ENCODE results near the gene PTPN13. TPM values are rescaled to one million over a fixed set of nuclear protein-coding genes. Genes with fewer than 3 reads are reported as not detected.

PTPN13 gene
- total RNA-seq, 1 experiment from 2014 or later, result 107 TPM

DNA sequence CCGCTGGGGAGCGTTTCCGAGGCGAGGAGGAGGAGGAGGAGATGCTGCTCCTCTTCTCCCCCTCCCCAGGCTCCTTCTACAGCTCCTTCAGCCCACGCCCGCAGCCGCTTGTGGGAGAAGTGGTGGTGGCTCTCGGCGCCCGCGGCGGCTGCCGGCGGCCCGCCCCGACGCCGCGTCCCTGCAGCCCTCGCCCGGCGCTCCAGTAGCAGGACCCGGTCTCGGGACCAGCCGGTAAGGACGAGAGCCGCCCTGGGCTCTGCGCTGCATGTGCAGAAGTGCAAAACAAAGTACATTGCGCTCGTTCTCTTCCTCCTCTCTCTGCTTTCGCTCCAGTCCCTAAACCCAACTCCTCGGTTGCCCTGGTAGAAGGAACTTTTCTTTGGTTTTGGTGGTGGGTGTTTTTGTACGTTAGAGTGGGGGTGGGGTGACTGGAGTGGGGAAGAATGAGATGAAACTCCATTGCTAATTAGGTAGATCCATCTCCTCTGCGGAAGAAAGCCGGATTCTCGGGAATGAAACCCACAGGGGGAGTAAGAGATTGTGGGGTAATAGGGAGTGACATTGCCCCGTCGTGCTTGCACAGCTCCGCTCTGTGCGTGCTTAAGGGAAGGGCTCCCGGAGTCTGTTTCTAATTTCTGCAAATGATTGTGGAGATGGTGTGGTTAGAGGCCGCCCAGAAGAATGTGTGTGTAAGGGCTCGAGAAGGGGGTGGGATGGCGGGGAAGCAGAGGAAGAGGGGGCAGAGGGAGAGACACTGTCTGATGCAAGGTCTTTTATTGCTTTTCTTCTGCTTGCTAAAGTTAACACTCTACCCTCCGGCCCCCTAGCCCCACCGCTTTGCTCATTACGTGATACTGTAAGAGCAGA, 677 bp downstream of the PTPN13 start:
- H3K27ac ChIP-seq (ENCODE audit: low read depth, low read length, poor library complexity, severe bottlenecking), result peak overlapping the region; percentile 89
- intact Hi-C loops (cut with micrococcal nuclease; ENCODE audit: unreplicated experiment), result loop anchor here (2.0 to 5.0 kb wide), 3 partner anchors 42 to 298 kb away; partner anchors contain the start of gene C4orf36
- POLR2A ChIA-PET (ENCODE audit: low non-redundant PET), result interaction anchor here (0.5 kb wide), 1 partner anchor 377 kb away, joined by 11 read pairs; no protein-coding TSS in a partner anchor

DNA sequence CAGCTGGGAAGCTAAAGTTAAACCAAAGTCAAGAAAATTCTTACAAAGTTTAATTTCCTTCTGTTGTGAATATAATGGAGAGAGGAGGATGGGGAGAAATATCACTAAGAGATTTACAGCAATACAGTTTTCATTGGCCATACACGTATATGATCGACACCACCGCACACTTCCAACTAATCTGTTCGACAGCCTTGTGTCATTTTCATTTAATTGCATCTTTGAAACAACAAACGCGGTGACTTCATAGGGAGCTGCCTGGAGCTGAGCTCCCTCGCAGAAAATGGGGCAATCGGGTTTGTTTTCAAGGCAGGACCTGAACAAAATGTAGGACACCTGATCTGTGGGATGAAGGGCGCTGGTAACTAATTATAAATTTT, 1.3 kb downstream of the PTPN13 start:
- Histone ChIP-seq H3K36me3 (ENCODE audit: insufficient read depth, low read length, poor library complexity, severe bottlenecking) (no peaks in the 10 kb centered on the region), H3K4me3 (ENCODE audit: low read depth, low read length, poor library complexity, severe bottlenecking) (peak overlapping the region; percentile 93), H3K27ac (ENCODE audit: low read depth, low read length, poor library complexity, severe bottlenecking) (peak overlapping the region; percentile 89), H3K27me3 (replicated peaks; ENCODE audit: insufficient read depth, low read depth, low read length, poor library complexity) (no peaks in the 10 kb centered on the region), H3K9me3 (ENCODE audit: low read depth, low read length, poor library complexity, severe bottlenecking) (no peaks in the 10 kb centered on the region), H3K4me1 (ENCODE audit: insufficient read depth, low read length, poor library complexity, severe bottlenecking) (peaks cover 8% of the 10 kb centered on the region)
- CTCF ChIA-PET, result no interaction called here
- TF ChIP-seq, protein P1, sequence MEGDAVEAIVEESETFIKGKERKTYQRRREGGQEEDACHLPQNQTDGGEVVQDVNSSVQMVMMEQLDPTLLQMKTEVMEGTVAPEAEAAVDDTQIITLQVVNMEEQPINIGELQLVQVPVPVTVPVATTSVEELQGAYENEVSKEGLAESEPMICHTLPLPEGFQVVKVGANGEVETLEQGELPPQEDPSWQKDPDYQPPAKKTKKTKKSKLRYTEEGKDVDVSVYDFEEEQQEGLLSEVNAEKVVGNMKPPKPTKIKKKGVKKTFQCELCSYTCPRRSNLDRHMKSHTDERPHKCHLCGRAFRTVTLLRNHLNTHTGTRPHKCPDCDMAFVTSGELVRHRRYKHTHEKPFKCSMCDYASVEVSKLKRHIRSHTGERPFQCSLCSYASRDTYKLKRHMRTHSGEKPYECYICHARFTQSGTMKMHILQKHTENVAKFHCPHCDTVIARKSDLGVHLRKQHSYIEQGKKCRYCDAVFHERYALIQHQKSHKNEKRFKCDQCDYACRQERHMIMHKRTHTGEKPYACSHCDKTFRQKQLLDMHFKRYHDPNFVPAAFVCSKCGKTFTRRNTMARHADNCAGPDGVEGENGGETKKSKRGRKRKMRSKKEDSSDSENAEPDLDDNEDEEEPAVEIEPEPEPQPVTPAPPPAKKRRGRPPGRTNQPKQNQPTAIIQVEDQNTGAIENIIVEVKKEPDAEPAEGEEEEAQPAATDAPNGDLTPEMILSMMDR (conservative IDR thresholded peaks at IDR 0.05; ENCODE audit: low read depth, low read length), result no peak
- TF ChIP-seq EZH2 (IDR thresholded peaks at IDR 0.05; ENCODE audit: borderline replicate concordance, low read depth, low read length, poor library complexity, severe bottlenecking), result no peak
- POLR2A ChIA-PET (ENCODE audit: low non-redundant PET), result no interaction called here
- DNase-seq (ENCODE audit: low spot score), result peak; percentile 43
- intact Hi-C loops (cut with micrococcal nuclease; ENCODE audit: unreplicated experiment), result loop anchor here (2.0 to 5.0 kb wide), 2 partner anchors 97 to 297 kb away; partner anchors contain the start of gene C4orf36
- BruUV-seq (replicated peaks), result TSS peak; percentile 38

More for the DNA sequence above, 677 bp downstream of the PTPN13 start:
- H3K4me1 ChIP-seq (ENCODE audit: insufficient read depth, low read length, poor library complexity, severe bottlenecking), result peaks cover 4% of the 10 kb centered on the region
- peak; percentile 61 for DNase-seq (ENCODE audit: low spot score)
- no peak for TF ChIP-seq EZH2 (IDR thresholded peaks at IDR 0.05; ENCODE audit: borderline replicate concordance, low read depth, low read length, poor library complexity, severe bottlenecking)
- TF ChIP-seq, protein P1 (conservative IDR thresholded peaks at IDR 0.05; ENCODE audit: low read depth, low read length), result 0 out of 2 replicates have a peak, but pooled peaks have one; percentile 18
- no peaks in the 10 kb centered on the region for H3K36me3 ChIP-seq (ENCODE audit: insufficient read depth, low read length, poor library complexity, severe bottlenecking)
- no peaks in the 10 kb centered on the region for H3K9me3 ChIP-seq (ENCODE audit: low read depth, low read length, poor library complexity, severe bottlenecking)
- peak overlapping the region; percentile 93 for H3K4me3 ChIP-seq (ENCODE audit: low read depth, low read length, poor library complexity, severe bottlenecking)
- CTCF ChIA-PET, result no interaction called here
- H3K27me3 ChIP-seq (replicated peaks; ENCODE audit: insufficient read depth, low read depth, low read length, poor library complexity), result no peaks in the 10 kb centered on the region
- BruUV-seq (replicated peaks), result no TSS peak

GRCh38 chr4:86596807-86597206, 2.7 kb downstream of the PTPN13 start:
- ChIA-PET POLR2A (ENCODE audit: low non-redundant PET) (no interaction called here), CTCF (no interaction called here)
- H3K9me3 ChIP-seq (ENCODE audit: low read depth, low read length, poor library complexity, severe bottlenecking), result no peaks in the 10 kb centered on the region
- TF ChIP-seq, protein P1 (conservative IDR thresholded peaks at IDR 0.05; ENCODE audit: low read depth, low read length), result no peak
- no peak for TF ChIP-seq EZH2 (IDR thresholded peaks at IDR 0.05; ENCODE audit: borderline replicate concordance, low read depth, low read length, poor library complexity, severe bottlenecking)
- no peaks in the 10 kb centered on the region for H3K27me3 ChIP-seq (replicated peaks; ENCODE audit: insufficient read depth, low read depth, low read length, poor library complexity)
- intact Hi-C loops (cut with micrococcal nuclease; ENCODE audit: unreplicated experiment), result loop anchor here (5.0 kb wide), 1 partner anchor 295 kb away; the partner anchor contains the start of gene C4orf36
- no peaks in the 10 kb centered on the region for H3K36me3 ChIP-seq (ENCODE audit: insufficient read depth, low read length, poor library complexity, severe bottlenecking)
- BruUV-seq (replicated peaks), result no TSS peak
- peaks cover 12% of the 10 kb centered on the region for H3K4me1 ChIP-seq (ENCODE audit: insufficient read depth, low read length, poor library complexity, severe bottlenecking)
- DNase-seq (ENCODE audit: low spot score), result no peak
- H3K4me3 ChIP-seq (ENCODE audit: low read depth, low read length, poor library complexity, severe bottlenecking), result peak overlapping the region; percentile 93
- peak overlapping the region; percentile 47 for H3K27ac ChIP-seq (ENCODE audit: low read depth, low read length, poor library complexity, severe bottlenecking)
